Adrenal gland (tissue), 5 donors: Measurements from ENCODE around the gene NSG1.

Experiments used
- CTCF ChIP-seq, 6 experiments: fragments of 450-650 bp in 4 of 6; fragments of 200-600 bp in 2 of 6; sonication (generic) in 1 of 6; IDR thresholded peaks; 1 replicate in 5 of 6; 2 replicates in 1 of 6; pipeline versions ENCODE4 v1.5.1 to v1.8.0; 2016 to 2021; ENCODE audit warnings: antibody characterized with exemption in 6 of 6, mild to moderate bottlenecking in 2 of 6, moderate library complexity in 1 of 6
- POLR2A ChIP-seq, 2 donors: fragments of 450-650 bp; IDR thresholded peaks; one replicate each; pipeline ENCODE4 v1.6.1; 2017; ENCODE audit warnings: antibody characterized with exemption in 2 of 2, mild to moderate bottlenecking in 2 of 2, moderate library complexity in 1 of 2
- donor health status: DM: no; HTN: no; CAD: no.

DNA sequence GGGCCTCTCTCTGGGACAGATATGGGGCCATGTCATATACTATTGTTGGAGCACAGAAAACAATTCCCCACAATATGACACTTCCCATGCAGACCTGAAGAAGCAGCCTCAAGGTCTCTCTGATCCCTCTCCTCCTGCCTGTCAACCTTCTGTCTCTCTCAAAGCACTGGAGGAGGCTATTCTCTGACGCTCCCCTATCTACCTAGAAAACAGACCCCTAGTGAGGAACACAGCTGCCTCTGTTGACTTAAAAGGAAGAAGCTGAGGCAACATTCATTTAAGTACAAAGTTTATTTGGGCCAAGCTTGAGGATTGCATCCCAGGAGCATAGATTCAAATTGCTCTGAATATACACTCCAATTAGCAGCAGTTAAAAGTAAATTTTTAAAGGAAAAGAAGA is 39.3 kb upstream of the NSG1 start:
- TF ChIP-seq CTCF (IDR thresholded peaks at IDR 0.05) (no peak), POLR2A (IDR thresholded peaks at IDR 0.05) (no peak)
